NCI-H510A treated with DMSO at 0.1 percent for 48 hours (cell line): ENCODE data around the gene SCN7A.
"Not testable (repeated sequence)": the region's sequence is repeated elsewhere in the genome, so short reads cannot be mapped to it uniquely, and the experiment has no call there.

Source experiments
- DNase-seq: peaks from one replicate; lab custom pipeline; 2025; lab: John Stamatoyannopoulos, UW

SCN7A gene

DNA sequence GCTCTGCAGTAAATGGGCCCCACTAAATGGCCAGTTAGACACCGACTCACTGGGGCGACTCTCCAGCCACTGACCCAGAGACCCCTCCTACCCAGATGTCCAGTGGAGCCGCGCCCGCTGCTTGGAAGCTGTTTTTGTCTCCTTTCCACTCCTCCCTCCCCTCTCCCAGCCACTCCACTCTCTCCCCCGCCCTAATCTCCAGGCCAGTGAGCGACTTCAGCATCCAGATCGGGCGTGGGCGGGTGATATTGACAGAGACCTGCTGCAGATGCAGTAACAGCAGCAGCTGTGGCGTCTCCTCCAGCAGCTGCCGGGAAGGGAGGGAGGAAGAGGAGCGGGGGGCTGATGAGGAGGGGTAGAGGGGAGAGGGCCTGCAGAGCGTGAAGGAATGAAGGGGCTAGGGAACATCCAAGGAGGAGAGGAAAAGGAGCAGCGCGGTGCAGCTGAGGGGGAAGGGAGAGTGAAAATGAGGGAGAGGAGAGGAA lies at the start of gene SCN7A:
Gene SCN7A (minus strand): TSS at position 110 of the 485 bp plus-strand sequence. CDS start 16,553 bp downstream, outside the sequence.
- peak; percentile 37 for DNase-seq

DNA sequence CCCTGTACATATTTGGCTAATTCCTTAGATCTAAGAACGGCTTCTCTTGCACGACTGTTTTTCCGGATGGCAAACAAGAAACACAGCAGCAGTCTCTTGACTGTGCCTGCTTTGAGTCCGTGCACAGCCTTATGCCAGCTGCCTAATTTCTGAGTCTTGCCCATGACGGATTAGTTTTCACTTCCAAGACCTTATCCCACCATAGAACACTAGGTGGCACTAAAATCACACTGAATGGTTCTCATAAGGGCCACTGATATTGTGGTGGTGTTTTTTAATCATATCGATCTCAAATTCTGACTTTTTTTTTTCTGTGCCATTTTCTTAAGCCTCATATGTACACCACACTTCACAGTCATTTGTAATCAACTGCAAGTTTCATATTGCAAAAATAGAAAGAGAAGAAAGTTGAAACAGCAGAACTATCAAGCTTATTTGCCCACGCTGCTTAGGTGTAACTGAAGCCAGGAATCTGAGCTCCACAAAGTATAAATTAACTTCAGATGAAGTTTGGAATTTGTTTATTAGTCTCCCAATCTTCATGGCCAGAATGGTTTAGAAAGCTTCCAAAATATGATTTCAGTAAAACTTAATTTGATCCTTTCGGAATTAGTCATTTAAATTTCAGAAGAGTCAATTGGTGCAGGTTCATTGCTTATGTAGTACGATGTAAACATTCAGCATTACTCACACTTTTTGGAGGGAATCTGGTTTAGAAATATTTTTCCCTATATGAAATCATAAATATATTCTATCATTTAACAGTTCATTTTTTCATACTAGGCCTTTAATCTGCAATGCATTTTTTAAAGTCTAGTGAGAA lies 45.5 kb upstream of the SCN7A start:
- peak; percentile 45 for DNase-seq

DNA sequence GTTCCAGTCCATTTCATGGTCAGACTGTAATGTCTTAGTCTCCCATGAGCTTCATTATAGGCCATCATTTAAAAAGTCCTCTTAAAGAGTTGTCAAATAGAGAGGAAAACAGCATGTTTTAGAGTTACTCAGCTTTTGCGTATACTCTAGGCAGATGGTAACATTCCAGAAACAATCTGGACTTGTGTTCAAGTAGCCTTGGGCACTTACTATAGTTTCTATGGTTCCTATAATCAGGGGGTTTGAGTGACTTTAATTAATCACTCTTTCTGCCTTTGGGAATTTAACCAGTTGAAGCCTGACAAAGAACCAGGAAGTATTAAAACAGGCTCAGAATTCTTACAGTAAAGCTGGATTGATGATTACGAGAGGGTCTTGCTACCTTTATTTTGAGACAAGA lies 42.1 kb upstream of the SCN7A start:
- DNase-seq, result no peak

- DNase-seq, result no peak
Observed at GRCh38 chr2:166521155-166521554, 27.1 kb upstream of the SCN7A start.

- DNase-seq, result no peak
Observed at GRCh38 chr2:166520604-166521003, 26.6 kb upstream of the SCN7A start.

DNA sequence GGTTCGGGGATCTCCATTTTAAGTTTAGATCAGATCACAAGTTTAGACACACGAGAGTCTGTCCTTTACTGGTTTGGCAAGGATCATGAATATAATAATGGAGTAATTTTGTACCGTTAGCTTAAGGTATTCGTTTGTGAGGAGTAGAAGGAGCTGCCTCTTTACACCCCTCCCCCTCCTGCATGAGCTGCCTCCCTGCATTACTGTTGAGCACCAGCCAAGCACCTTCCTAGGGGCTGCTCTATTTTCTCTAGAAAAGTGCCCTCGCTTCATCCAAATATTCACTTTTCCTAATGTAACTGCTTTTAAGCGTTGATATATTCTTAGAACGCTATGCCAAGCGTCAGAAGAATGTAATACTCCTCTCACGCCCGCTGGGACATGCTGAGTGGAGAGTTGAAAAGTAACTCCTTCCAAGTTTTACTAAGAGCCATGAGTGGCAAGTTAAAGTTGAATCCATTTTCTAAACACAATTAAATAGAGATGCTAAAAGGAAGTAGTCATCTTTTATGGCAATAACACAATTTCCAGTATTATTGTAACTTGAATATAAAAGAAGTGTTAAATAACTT lies 25.4 kb upstream of the SCN7A start:
- DNase-seq, result no peak

DNA sequence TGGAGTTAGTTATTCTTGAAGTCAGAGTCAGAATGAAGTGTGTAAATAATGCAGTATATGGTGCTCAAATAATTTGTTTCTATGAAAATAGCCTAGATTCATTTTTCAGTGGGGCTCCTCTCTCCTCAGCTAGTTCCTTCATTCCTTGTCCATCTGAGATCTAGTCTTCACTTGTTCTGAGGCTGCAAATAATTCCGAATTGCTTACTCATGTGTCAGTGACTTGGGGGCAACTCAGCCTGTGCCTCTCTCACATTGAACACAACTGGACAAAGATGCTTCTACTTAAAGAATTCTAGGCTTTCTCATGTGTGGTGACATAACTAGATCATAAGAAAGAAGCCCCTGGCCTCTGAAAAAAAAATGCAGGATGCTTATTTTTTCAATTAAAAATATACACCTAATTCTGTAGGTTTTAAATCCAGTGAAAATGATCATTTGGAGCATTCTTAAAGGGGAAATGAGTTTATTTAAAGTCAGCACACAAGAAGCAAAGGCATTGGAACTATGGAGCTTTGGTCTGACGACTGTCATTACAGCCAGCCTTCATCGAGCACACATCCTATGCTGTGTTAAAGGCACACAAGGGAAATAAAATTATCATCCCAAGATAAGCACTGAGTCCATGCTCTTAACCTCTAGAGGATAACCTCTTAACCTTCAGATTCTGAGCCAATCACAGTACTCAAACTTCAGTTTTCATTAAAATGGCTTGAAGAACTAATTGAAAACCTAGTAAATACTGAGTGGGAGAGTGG lies 24.8 kb upstream of the SCN7A start:
- no peak for DNase-seq

DNA sequence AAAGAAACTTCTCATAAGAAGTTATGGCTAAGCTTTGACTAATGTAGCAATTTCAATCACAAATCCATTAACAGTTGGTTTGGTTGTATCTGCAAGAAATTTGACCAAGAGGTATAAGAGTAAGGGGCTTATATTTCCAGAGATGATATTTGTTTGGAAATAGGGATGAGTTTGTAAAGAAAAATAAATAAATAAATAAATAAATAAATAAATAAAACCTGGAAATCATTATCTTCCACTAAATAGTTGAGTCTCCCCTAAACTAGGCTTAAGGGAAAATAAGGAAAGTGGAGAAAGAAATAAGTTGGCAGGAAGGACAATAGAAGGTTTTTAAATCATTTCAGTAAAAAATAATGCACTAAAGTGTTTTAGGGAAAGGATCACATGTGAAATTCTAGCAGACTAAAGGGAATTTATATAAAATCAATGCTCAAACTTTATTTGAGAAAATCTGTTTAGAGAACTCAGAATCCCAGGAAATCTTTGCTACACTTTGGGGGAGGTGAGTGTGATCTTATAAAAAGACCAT lies 23.5 kb upstream of the SCN7A start:
- DNase-seq, result no peak

DNA sequence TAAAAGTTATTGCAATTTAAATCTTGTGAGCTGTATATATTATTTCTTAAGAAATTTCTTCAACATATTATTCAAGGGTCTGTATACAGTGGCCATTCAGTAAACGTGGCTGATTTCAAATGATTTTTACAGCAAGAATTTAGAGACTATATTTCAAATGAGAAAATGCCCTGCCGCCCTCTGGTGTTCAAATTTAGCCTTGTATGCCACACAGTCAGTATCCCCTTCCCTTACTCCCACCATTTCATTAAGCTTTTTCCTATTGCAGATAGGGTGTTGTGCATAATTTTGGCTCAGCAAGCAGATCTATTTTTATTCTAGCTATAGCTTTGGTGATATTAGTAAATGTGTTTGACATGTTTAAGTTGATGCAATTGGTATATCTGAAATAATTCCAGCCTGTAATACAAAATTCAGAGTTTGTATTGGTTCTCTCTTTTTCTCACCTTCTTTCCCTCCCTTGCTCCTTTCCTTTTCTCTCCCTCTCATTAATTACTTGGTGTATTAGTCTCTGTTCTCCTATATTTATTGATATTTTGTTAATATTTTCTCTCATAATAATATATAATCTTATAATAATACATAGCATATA lies 22.8 kb upstream of the SCN7A start:
- peak; percentile 11 for DNase-seq

GRCh38 chr2:166513952-166514351 lies 19.9 kb upstream of the SCN7A start:
- DNase-seq, result no peak

- no peak for DNase-seq
Observed at GRCh38 chr2:166499281-166499680, 5.2 kb upstream of the SCN7A start.

DNA sequence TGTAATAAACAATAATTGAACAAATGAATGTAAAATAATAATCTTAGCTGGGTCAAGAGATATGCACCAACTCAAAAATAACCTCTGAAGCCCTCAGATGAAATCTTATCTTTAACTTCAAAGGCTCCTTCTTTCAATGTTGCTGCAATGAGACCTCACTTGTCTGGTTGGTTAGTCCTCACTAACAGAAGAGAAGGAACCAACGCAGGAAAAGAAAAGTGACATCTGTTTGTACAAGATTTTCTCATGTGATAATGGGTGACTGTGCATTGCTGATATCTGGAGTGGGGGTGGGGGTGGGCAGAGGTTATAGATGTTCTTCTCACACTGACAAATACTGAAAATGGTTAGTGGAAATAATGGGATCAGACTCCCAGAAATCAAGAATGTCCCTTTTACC lies 2.6 kb downstream of the SCN7A start:
- DNase-seq, result no peak

GRCh38 chr2:166487171-166487570 lies 6.9 kb downstream of the SCN7A start:
- no peak for DNase-seq

- no peak for DNase-seq
Observed at GRCh38 chr2:166485558-166486178, 8.4 kb downstream of the SCN7A start.

- no peak for DNase-seq
Observed at GRCh38 chr2:166472332-166472731, 21.7 kb downstream of the SCN7A start.

DNA sequence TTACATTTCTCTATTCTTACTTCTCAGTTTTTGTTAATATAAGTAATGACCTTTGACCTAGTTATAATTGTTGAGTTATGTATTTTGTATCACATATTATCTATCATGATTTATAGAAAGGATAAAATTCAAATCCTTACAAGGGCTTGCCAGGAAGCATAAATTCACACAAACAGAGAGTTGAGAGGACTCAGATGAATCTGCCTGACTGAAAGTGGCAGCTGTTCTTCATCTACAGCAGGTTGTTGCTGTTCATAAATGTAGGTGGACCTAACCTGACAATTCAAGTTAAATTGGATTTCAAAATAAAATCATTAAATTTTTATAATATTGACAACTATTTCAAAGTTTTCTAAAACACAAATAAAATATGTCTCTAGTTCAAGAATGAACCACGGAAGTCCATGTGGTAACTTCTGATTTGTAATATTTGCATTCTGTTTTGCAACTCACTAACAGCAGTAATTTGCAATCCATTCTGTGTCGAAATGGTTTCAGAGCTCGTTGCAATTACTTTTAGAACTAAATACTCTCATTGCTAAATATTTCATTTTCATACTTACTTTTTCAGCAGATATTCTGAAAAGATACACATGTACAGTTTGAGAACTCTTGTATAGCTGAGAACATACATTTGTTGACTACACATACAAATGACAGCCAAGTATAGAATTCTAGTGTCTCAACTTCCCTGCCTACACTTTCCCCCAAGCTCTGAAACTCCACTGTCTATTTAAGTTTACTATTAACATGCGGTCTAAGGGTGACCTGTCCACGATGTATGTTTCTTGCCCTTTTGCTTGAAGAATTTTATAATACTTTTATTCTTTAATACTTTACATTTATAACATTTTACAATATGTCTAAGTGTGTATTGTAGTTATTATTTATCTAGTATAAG lies 25.7 kb downstream of the SCN7A start:
- DNase-seq, result no peak

DNA sequence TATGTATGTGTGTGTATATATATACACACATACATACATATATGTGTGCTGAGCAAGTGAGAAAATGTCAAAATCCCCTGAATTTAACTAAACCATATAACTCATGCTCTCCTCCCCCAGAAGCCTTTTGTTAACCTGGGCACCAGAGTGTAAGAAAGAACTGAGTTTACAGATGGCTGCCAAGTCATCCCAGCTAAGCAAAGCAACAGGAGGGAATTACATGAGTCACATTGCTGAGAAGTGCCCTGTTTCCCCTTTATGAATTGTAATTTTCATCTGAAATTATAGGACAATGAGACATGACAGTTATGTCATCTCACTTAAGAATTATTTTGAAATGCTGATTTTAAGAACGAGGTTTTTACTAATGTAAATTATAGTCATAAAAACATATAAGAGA lies 29.9 kb downstream of the SCN7A start:
- no peak for DNase-seq

GRCh38 chr2:166463640-166464039 lies 30.4 kb downstream of the SCN7A start:
- no peak for DNase-seq

- DNase-seq, result no peak
Observed at GRCh38 chr2:166458674-166459073, 35.4 kb downstream of the SCN7A start.

GRCh38 chr2:166455823-166456222 lies 38.2 kb downstream of the SCN7A start:
- DNase-seq, result not testable (repeated sequence)
